Measurements from ENCODE around the gene ADCYAP1R1.

The ADCYAP1R1 gene

DNA sequence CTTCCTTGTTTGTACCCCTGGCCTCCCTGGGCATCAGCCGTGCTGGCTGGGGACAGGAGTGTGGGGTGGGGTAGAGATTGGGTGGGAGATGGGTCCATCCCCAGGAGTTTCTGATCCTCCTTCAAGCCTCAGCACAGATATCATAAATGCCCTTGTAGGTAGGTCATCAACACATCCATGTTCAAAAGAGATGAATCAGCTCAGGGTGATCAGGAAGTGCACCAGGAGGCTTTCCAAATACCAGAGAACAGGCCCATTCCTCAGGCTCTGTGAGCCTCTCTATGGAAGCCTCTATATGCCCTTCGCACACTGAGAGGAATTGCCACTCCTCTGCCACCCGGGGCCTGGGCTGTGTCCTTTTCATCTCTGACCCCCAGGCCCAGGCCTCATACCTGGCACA is 31.9 kb upstream of the ADCYAP1R1 start:
- TF ChIP-seq TAF1 (IDR thresholded peaks at IDR 0.05; ENCODE audit: low read depth) (no peak), CREB1 (IDR thresholded peaks at IDR 0.05; ENCODE audit: low read depth) (no peak), NFIC (IDR thresholded peaks at IDR 0.05) (no peak), FOXM1 (IDR thresholded peaks at IDR 0.05; ENCODE audit: borderline replicate concordance, low read depth) (no peak), ZBTB7A (IDR thresholded peaks at IDR 0.05; ENCODE audit: low read depth) (no peak), CEBPB (IDR thresholded peaks at IDR 0.05) (no peak), EGR1 (IDR thresholded peaks at IDR 0.05) (no peak), EP300 (IDR thresholded peaks at IDR 0.05; ENCODE audit: borderline replicate concordance) (no peak), TEAD4 (IDR thresholded peaks at IDR 0.05) (no peak), TCF12 (IDR thresholded peaks at IDR 0.05; ENCODE audit: low read depth) (no peak), RAD21 (IDR thresholded peaks at IDR 0.05; ENCODE audit: low read depth) (no peak), YY1 (IDR thresholded peaks at IDR 0.05; ENCODE audit: low read depth) (no peak)
- TF ChIP-seq, protein P1, sequence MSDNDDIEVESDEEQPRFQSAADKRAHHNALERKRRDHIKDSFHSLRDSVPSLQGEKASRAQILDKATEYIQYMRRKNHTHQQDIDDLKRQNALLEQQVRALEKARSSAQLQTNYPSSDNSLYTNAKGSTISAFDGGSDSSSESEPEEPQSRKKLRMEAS (IDR thresholded peaks at IDR 0.05), result no peak
- TF ChIP-seq, protein P2, sequence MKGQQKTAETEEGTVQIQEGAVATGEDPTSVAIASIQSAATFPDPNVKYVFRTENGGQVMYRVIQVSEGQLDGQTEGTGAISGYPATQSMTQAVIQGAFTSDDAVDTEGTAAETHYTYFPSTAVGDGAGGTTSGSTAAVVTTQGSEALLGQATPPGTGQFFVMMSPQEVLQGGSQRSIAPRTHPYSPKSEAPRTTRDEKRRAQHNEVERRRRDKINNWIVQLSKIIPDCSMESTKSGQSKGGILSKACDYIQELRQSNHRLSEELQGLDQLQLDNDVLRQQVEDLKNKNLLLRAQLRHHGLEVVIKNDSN (IDR thresholded peaks at IDR 0.05), result no peak
- TF ChIP-seq, protein P3, sequence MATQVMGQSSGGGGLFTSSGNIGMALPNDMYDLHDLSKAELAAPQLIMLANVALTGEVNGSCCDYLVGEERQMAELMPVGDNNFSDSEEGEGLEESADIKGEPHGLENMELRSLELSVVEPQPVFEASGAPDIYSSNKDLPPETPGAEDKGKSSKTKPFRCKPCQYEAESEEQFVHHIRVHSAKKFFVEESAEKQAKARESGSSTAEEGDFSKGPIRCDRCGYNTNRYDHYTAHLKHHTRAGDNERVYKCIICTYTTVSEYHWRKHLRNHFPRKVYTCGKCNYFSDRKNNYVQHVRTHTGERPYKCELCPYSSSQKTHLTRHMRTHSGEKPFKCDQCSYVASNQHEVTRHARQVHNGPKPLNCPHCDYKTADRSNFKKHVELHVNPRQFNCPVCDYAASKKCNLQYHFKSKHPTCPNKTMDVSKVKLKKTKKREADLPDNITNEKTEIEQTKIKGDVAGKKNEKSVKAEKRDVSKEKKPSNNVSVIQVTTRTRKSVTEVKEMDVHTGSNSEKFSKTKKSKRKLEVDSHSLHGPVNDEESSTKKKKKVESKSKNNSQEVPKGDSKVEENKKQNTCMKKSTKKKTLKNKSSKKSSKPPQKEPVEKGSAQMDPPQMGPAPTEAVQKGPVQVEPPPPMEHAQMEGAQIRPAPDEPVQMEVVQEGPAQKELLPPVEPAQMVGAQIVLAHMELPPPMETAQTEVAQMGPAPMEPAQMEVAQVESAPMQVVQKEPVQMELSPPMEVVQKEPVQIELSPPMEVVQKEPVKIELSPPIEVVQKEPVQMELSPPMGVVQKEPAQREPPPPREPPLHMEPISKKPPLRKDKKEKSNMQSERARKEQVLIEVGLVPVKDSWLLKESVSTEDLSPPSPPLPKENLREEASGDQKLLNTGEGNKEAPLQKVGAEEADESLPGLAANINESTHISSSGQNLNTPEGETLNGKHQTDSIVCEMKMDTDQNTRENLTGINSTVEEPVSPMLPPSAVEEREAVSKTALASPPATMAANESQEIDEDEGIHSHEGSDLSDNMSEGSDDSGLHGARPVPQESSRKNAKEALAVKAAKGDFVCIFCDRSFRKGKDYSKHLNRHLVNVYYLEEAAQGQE (IDR thresholded peaks at IDR 0.05; ENCODE audit: low read depth), result no peak

DNA sequence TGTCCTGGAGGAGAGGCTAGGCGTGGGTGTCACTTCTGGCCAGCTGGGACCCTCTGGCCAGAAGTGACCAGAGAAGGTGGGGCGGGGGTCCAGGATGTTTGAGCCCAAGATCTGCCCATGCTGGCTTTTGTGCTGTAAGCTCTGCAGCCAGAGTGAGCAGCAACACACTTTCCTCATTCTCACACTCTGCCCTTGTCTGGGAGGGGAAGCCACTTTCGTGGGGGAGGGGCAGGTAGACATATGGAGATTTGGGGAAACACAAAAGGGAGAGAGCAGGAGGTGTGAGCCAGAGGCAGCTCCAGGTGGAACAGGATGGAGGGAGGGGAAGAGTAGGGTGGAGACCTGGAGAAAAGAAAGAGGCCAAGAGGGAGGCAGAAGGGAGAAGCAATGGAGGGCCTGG is 31.5 kb upstream of the ADCYAP1R1 start:
- TF ChIP-seq TAF1 (IDR thresholded peaks at IDR 0.05; ENCODE audit: low read depth) (no peak), TEAD4 (IDR thresholded peaks at IDR 0.05) (no peak), EGR1 (IDR thresholded peaks at IDR 0.05) (no peak), ZBTB7A (IDR thresholded peaks at IDR 0.05; ENCODE audit: low read depth) (no peak), CREB1 (IDR thresholded peaks at IDR 0.05; ENCODE audit: low read depth) (no peak), EP300 (IDR thresholded peaks at IDR 0.05; ENCODE audit: borderline replicate concordance) (no peak), NFIC (IDR thresholded peaks at IDR 0.05) (no peak), CEBPB (IDR thresholded peaks at IDR 0.05) (no peak), RAD21 (IDR thresholded peaks at IDR 0.05; ENCODE audit: low read depth) (no peak)
- TF ChIP-seq, protein P3 (IDR thresholded peaks at IDR 0.05; ENCODE audit: low read depth), result no peak
- TF ChIP-seq, protein P2 (IDR thresholded peaks at IDR 0.05), result no peak

DNA sequence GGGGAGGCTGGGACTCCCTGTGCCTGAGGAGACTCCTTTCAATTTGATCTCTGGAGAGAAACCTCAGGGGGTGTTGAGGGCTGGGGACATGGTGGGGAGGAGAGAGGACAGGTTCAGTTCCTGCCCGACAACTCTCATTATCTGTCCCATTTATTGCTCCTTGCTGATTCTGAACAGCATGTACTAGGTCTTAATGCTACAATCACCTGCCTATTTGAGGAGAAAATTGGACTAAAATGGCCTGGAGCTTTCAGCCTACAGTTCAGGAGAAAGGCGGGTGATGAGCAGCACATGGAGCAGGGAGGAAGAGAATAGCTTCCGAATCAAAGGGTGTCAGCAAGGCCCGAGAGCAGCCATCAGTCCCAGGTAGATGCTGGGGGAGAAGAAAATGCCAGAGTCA is 30.0 kb upstream of the ADCYAP1R1 start:
- no peak for TF ChIP-seq EGR1 (IDR thresholded peaks at IDR 0.05)
- no peak for TF ChIP-seq TAF1 (IDR thresholded peaks at IDR 0.05; ENCODE audit: low read depth)
- TF ChIP-seq ZBTB7A (IDR thresholded peaks at IDR 0.05; ENCODE audit: low read depth), result no peak
- no peak for TF ChIP-seq TEAD4 (IDR thresholded peaks at IDR 0.05)
- TF ChIP-seq, protein P3 (IDR thresholded peaks at IDR 0.05; ENCODE audit: low read depth), result no peak
- no peak for TF ChIP-seq TCF12 (IDR thresholded peaks at IDR 0.05; ENCODE audit: low read depth)
- TF ChIP-seq RAD21 (IDR thresholded peaks at IDR 0.05; ENCODE audit: low read depth), result no peak
- no peak for TF ChIP-seq NFIC (IDR thresholded peaks at IDR 0.05)
- TF ChIP-seq YY1 (IDR thresholded peaks at IDR 0.05; ENCODE audit: low read depth), result no peak
- TF ChIP-seq, protein P2 (IDR thresholded peaks at IDR 0.05), result no peak
- TF ChIP-seq CREB1 (IDR thresholded peaks at IDR 0.05; ENCODE audit: low read depth), result no peak
- no peak for TF ChIP-seq FOXM1 (IDR thresholded peaks at IDR 0.05; ENCODE audit: borderline replicate concordance, low read depth)
- TF ChIP-seq, protein P1 (IDR thresholded peaks at IDR 0.05), result no peak
- TF ChIP-seq EP300 (IDR thresholded peaks at IDR 0.05; ENCODE audit: borderline replicate concordance), result no peak
- no peak for TF ChIP-seq CEBPB (IDR thresholded peaks at IDR 0.05)

DNA sequence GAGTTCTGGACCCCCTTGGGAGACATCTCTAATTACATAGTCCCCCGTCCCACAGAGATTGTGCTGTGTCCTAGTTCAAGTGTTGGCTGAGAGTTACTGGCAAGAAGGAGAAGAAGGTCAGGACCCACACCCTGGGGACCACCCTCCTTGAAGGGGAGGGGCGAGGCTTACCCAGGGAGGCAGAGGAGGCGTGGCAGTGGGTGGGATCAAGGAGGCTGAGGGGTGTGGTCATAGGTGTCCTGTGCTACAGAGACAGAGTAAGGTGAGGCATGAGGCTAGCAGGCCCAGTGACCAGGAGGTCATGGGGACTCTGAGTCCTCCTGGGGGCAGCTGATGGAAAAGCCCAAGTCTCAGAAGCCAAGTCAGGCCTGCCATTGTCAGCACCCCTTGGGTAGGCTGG is 29.4 kb upstream of the ADCYAP1R1 start:
- no peak for TF ChIP-seq EGR1 (IDR thresholded peaks at IDR 0.05)
- no peak for TF ChIP-seq TEAD4 (IDR thresholded peaks at IDR 0.05)
- TF ChIP-seq YY1 (IDR thresholded peaks at IDR 0.05; ENCODE audit: low read depth), result no peak
- TF ChIP-seq TAF1 (IDR thresholded peaks at IDR 0.05; ENCODE audit: low read depth), result no peak
- no peak for TF ChIP-seq RAD21 (IDR thresholded peaks at IDR 0.05; ENCODE audit: low read depth)
- no peak for TF ChIP-seq ZBTB7A (IDR thresholded peaks at IDR 0.05; ENCODE audit: low read depth)
- TF ChIP-seq CREB1 (IDR thresholded peaks at IDR 0.05; ENCODE audit: low read depth), result no peak
- TF ChIP-seq, protein P3 (IDR thresholded peaks at IDR 0.05; ENCODE audit: low read depth), result no peak
- TF ChIP-seq, protein P2 (IDR thresholded peaks at IDR 0.05), result no peak
- TF ChIP-seq, protein P1 (IDR thresholded peaks at IDR 0.05), result no peak
- no peak for TF ChIP-seq CEBPB (IDR thresholded peaks at IDR 0.05)
- TF ChIP-seq NFIC (IDR thresholded peaks at IDR 0.05), result no peak
- no peak for TF ChIP-seq FOXM1 (IDR thresholded peaks at IDR 0.05; ENCODE audit: borderline replicate concordance, low read depth)
- no peak for TF ChIP-seq EP300 (IDR thresholded peaks at IDR 0.05; ENCODE audit: borderline replicate concordance)
- no peak for TF ChIP-seq TCF12 (IDR thresholded peaks at IDR 0.05; ENCODE audit: low read depth)
